Measurements from ENCODE around the gene FRYL.

FRYL gene

GRCh38 chr4:48539597-48539996, 240.5 kb downstream of the FRYL start:
- DNase-seq, result no peak

GRCh38 chr4:48538358-48538757, 241.7 kb downstream of the FRYL start:
- DNase-seq, result no peak

GRCh38 chr4:48526406-48526805, 253.7 kb downstream of the FRYL start:
- no peak for DNase-seq

GRCh38 chr4:48518143-48518542, 261.9 kb downstream of the FRYL start:
- no peak for DNase-seq

- no peak for DNase-seq
Observed at GRCh38 chr4:48509543-48509942, 270.5 kb downstream of the FRYL start.

GRCh38 chr4:48506716-48507115, 273.4 kb downstream of the FRYL start:
- DNase-seq, result no peak

- no peak for DNase-seq
Observed at GRCh38 chr4:48504352-48504751, 275.7 kb downstream of the FRYL start.

GRCh38 chr4:48504026-48504330, 276.1 kb downstream of the FRYL start:
- DNase-seq, result no peak

- no peak for DNase-seq
Observed at GRCh38 chr4:48503233-48504025, 276.6 kb downstream of the FRYL start.

- no peak for DNase-seq
Observed at GRCh38 chr4:48499551-48500066, 280.5 kb downstream of the FRYL start.

GRCh38 chr4:48498895-48499294, 281.2 kb downstream of the FRYL start:
- DNase-seq, result no peak

GRCh38 chr4:48495941-48496340, 284.1 kb downstream of the FRYL start:
- no peak for DNase-seq

- no peak for DNase-seq
Observed at GRCh38 chr4:48493452-48494100, 286.5 kb downstream of the FRYL start.

- no peak for DNase-seq
Observed at GRCh38 chr4:48491514-48492176, 288.4 kb downstream of the FRYL start.

- no peak for DNase-seq
Observed at GRCh38 chr4:48490680-48491513, 289.2 kb downstream of the FRYL start.

- no peak for DNase-seq
Observed at GRCh38 chr4:48490012-48490679, 289.9 kb downstream of the FRYL start, which contains the start of gene ZAR1. Gene ZAR1 (plus strand): TSS chr4:48490252. CDS start chr4:48490292, 40 bp downstream.

- no peak for DNase-seq
Observed at GRCh38 chr4:48489683-48490011, 290.4 kb downstream of the FRYL start.

- no peak for DNase-seq
Observed at GRCh38 chr4:48484494-48485168, 295.4 kb downstream of the FRYL start.

- DNase-seq, result no peak
Observed at GRCh38 chr4:48483777-48484493, 296.1 kb downstream of the FRYL start.

- no peak for DNase-seq
Observed at GRCh38 chr4:48483006-48483776, 296.9 kb downstream of the FRYL start, which contains the start of gene SLC10A4. Gene SLC10A4 (plus strand): TSS chr4:48483343. CDS start chr4:48483562, 219 bp downstream.
